Cardiac fibroblast (primary cell): Measurements from ENCODE around the gene MCRIP2.
A peak's percentile ranks its signal among the peaks of the same experiment; 100 is the strongest.

Experiments
- DNase-seq, 2 donors: peaks; one replicate each; pipeline versions ENCODE4 v3.0.0 to v3.0.0-alpha.2; 2010; ENCODE audit warnings: low read depth in 2 of 2
- H3K4me3 ChIP-seq, 2 donors: replicated peaks in 1 of 2; 1 replicate in 1 of 2; 2 replicates in 1 of 2; pipeline ENCODE4 v1.5.1; 2011; ENCODE audit warnings: low read depth in 2 of 2, low read length in 2 of 2, mild to moderate bottlenecking in 2 of 2, moderate library complexity in 1 of 2
- CTCF ChIP-seq: IDR thresholded peaks from one replicate; pipeline ENCODE4 v1.5.1; 2011; ENCODE audit warnings: low read depth, mild to moderate bottlenecking, low read length, inconsistent platforms

Gene MCRIP2

DNA sequence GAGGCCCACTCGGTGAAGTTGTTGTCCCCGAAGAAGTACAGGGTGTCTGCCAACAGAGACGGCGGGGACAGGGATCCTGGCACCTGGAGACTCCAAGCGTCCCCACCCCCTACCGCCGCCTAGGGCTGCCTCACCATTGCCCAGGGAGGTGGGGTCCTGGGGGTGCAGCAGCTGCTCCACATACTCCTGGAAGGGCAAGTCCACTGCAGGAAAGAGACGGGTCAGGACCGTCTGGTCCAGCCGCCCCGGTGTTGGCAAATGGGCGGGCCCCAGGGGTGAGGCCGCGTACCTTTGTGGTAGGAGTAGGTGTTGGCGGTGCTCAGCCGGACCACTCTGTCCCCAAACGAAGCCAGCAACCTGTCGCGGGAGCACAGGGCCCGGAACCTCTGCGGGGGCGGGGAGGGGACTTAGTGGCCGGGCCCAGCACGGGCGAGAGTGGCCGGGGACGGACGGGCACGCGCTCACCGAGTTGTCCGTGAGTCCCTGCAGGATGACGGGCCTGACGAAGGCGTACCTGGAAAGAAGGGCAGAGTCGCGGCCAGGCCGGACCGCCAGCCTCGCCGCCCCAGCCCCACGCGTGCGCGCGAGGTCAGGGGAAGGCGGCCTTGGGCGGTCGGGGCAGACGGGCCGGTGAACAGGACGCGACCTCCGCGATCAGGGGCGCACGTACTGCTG, 41.9 kb downstream of the MCRIP2 start:
- H3K4me3 ChIP-seq: peak overlapping the region; percentile 62 to 70
- no peak for TF ChIP-seq CTCF
- no peak for DNase-seq

DNA sequence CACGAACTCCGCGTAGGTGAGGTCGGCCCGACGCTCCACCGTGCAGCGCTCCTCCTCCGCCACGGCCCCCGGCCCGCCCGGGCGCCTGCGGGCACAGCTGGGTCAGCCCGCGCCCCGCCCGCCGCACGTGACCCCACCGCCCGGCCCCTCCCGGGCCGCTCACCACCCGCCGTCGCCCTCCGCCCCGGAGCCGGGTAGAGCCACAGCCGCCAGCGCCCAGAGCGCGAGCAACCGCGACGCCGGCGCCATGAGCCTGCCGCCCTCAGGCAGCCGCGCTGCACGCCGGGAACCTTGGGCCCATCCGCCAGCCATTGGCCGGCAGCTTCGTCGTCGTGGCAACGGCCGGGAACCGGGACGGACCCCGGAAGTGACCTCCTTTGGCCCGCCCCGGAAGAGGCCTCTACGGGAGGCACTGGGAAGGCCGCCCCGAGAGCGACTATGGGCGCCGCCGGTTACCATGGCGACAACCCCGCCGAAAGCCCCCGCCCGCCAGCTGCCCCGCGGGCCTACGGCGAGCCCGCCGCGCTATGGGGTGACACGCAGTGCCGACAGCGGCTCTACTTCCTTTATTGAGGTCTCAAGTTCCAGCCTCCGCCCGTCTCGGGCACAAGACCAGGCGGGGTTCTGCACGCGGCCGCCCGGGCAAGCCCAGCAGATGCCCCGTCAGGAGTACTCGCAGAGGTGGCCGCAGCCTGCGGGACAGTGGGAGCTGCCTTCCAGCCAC, 42.6 kb downstream of the MCRIP2 start, which contains the start of gene JMJD8:
Gene JMJD8, minus strand, starts transcription at position 264 of the 724 bp plus-strand sequence. Its CDS starts 15 bp downstream, at position 249.
- H3K4me3 ChIP-seq: peak within 1 kb of the TSS; percentile 62 to 70
- no peak for TF ChIP-seq CTCF
- peak; percentile 95 to 97 for DNase-seq

GRCh38 chr16:684961-685696, 43.5 kb downstream of the MCRIP2 start:
- TF ChIP-seq CTCF: no peak
- peak overlapping the region in 1 of 2 donors; percentile 70 for H3K4me3 ChIP-seq
- DNase-seq: no peak

DNA sequence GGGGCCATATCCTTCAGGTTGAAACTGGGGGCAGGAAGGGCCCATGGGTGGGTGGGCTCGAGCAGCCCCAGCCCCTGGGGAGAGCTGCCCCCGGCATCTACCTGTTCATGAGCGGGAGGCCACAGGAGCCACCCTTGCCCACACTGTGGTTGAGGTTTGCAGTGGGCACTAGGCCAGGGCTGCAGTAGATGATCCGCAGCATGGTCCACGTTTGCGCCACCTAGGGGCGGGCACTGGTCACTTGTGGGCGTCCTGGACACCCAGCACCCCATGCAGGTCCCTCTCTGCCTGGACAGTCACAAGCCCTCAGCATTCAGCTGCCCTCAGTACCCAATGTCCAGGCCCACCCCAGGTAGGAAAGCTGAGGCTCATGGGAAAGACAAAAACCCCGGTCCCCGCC, 44.3 kb downstream of the MCRIP2 start:
- DNase-seq: peak; percentile 39 to 51
- TF ChIP-seq CTCF: peak; percentile 51
- no peak overlapping the region for H3K4me3 ChIP-seq

DNA sequence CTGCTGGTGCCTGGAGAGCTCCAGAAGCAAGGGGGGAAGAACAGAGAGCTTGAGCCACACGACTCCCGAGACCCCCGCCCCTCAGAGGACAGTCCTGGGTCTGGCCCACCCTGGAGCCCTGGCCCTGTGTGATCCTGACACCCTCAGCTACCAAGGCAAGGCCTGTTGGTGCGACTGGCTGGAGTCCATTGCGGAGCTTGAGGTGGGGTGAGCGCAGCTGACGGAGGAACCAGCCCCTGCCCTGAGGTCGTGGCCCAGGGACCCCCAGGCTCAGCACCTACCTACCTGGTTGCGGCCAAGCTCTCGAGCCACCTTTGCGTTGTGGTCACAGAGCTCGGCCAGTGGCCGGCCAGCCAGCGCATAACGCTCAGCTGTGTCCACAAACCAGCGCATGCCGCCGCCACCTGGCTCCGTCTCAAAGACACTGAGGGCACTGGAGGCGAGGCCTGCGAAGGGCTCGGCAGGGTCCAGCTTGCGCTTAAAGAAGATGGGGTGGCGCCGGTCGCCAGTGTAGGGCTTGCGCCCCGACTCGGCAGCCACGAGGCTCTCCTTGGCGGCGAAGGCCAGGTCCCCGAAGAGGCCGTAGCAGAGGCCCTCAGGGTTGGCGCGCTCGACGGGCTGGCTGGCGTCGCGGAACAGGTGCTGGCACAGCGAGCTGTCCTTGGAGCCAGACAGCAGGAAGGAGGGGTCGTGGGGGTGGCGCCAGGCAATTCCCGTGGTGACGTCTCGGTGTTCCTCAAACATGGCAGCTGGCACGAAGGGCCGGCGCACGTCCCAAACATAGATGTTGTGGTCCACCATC, 45.0 kb downstream of the MCRIP2 start:
- no peak for TF ChIP-seq CTCF
- no peak for DNase-seq
- H3K4me3 ChIP-seq: no peak overlapping the region

DNA sequence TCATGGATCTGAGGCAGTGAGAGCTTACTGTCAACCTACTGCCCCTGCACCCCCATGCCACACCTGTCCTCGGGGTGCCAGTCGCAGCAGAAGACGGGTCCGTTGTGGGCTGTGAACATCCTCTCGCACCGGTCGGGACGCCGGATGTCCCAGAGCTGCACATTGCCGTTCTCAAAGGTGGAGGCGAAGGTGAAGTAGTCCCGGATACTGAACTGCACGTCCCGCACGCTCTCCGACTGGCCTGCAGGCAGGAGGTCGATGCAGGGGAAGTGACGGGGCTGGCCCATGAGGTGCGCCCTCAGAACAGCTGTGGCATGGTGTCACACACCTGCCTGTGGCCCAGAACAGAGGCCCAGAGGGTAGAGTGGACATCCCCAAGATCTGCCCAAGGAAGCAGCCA, 45.9 kb downstream of the MCRIP2 start:
- H3K4me3 ChIP-seq: no peak overlapping the region
- DNase-seq: no peak
- TF ChIP-seq CTCF: no peak
